Measurements from ENCODE around the gene INPP5D. TPM values are rescaled to one million over a fixed set of nuclear protein-coding genes. Genes with fewer than 3 reads are reported as not detected.

The INPP5D gene
- polyA plus RNA-seq, 1 of the 3 experiments (the other 2 are of a cell fraction), result 1.3 TPM

DNA sequence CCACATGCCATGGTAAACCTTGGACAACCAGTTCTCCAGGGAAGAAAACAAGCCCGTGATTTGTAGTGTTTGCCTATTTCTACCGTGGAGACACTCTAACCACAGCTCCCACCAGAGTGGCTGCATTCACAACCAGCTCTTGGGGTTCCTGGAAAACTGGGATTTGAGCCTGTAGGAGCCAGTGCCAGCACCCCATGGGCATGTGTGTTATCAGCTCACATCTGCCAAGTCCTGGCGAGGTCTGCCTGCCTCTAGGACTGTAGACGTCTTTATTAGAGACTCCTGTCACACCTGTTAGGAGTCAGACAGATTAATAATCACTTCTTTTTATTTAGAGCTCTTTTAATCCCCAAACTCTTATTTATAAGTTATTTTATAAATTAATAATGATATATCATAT is 41.0 kb downstream of the INPP5D start:
- Histone ChIP-seq H3K27ac (ENCODE audit: low read depth in 2 of 2, low read length in 1 of 2) (no peak overlapping the region), H3K79me2 (ENCODE audit: insufficient read depth) (no peaks in the 10 kb centered on the region), H3F3A (replicated peaks; ENCODE audit: insufficient read depth) (no peaks in the 10 kb centered on the region), H3K9me3 (no peaks in the 10 kb centered on the region), H3K9me2 (no peaks in the 10 kb centered on the region), H4K20me1 (ENCODE audit: insufficient read depth) (no peaks in the 10 kb centered on the region), H3K9ac (no peak overlapping the region), H2AFZ (ENCODE audit: low read depth) (no peak overlapping the region), H3K4me3 (ENCODE audit: low read depth in 2 of 2, low read length in 1 of 2) (no peak overlapping the region), H3K27me3 (ENCODE audit: insufficient read depth) (no peaks in the 10 kb centered on the region), H3K36me3 (replicated peaks in 1 of 2; ENCODE audit: control insufficient read depth in 1 of 2, insufficient read depth in 2 of 2, low read length in 1 of 2) (no peaks in the 10 kb centered on the region), H3K4me1 (ENCODE audit: control insufficient read depth in 1 of 2, insufficient read depth in 2 of 2, low read depth in 1 of 2, low read length in 1 of 2) (no peaks in the 10 kb centered on the region), H3K4me2 (no peak overlapping the region)
- POLR2A ChIA-PET, result no interaction called here
- CTCF ChIA-PET, result interaction anchor here (0.6 to 0.7 kb wide), 2 partner anchors 47 to 150 kb away, joined by 3 to 4 read pairs; no protein-coding TSS in a partner anchor
- WGBS (ENCODE audit: low lambda C conversion rate), result 61% methylated on average over 4 of the region's 4 CpGs
- TF ChIP-seq TCF12 (IDR thresholded peaks at IDR 0.05) (no peak), RAD21 (IDR thresholded peaks at IDR 0.05; ENCODE audit: low read length) (no peak)
- no peak for DNase-seq

DNA sequence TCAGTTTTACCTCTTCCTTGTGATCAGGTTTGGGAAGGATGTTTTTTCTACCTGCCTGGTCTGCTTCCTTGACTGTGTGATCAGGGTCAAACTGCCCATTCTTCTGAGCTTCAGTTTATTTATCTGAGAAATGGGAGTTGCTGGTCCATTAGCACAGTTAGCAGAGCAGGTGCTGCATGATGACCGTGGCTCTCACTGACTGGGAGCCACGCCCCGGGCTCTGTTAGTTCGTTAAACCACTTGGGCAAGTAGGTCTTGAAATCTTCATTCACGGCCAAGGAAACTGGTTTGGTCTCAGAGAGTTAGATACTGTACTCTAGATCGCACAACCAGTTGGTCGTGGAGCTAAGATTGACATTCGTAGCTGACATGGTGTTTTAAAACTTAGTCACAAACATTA is 41.7 kb downstream of the INPP5D start:
- no peaks in the 10 kb centered on the region for H3F3A ChIP-seq (replicated peaks; ENCODE audit: insufficient read depth)
- H3K4me2 ChIP-seq, result no peak overlapping the region
- 75% methylated on average over 8 of the region's 8 CpGs for WGBS (ENCODE audit: low lambda C conversion rate)

DNA sequence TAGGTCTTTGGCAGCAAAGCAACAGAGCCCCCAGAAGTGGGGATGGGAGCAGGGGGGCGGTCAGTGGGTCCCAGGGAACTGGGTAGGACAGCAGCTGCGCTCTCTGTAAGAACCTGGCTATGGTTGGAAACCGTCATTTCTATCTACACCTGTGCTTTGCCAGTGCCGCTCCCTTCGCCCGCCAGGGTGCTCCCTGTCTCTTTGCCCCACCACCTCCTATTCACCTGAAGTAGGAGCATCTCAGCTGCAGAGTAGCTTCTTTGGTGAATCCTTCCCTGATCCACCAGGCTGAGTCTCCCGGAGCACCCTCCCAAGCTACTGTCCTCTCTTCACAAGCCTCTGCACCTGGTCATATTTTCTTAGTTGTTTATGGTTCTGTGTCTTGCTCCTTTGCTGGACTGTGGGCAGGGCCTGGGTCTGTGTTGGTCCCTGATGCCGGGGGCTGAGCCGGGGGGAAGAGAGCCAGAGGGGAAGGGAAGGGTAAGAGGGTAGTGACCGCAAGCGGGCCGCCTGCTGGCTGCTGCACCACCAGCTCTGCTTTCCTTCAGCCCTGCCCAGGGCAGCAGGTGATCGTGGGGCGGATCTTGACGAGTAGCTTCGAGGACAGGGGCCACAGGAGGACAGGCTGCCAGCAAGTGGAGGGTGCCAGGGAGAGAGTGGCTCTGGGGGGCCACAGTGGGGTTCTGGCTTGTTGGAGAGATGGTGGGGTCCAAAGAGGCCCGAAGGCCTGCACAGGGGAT is 45.2 kb downstream of the INPP5D start:
- no peak overlapping the region for H3K9ac ChIP-seq
- H3K27me3 ChIP-seq (ENCODE audit: insufficient read depth), result no peaks in the 10 kb centered on the region; the same call in 1 of the 2 replicates
- H3F3A ChIP-seq (replicated peaks; ENCODE audit: insufficient read depth), result no peaks in the 10 kb centered on the region
- no peak overlapping the region for H3K27ac ChIP-seq (ENCODE audit: low read depth in 2 of 2, low read length in 1 of 2)
- ChIA-PET CTCF (no interaction called here), POLR2A (no interaction called here)
- no peaks in the 10 kb centered on the region for H3K36me3 ChIP-seq (replicated peaks in 1 of 2; ENCODE audit: control insufficient read depth in 1 of 2, insufficient read depth in 2 of 2, low read length in 1 of 2)
- H3K79me2 ChIP-seq (ENCODE audit: insufficient read depth), result no peaks in the 10 kb centered on the region
- 62% methylated on average over 16 of the region's 17 CpGs for WGBS (ENCODE audit: low lambda C conversion rate)
- no peak overlapping the region for H2AFZ ChIP-seq (ENCODE audit: low read depth)
- no peaks in the 10 kb centered on the region for H3K9me2 ChIP-seq
- no peaks in the 10 kb centered on the region for H3K4me1 ChIP-seq (ENCODE audit: control insufficient read depth in 1 of 2, insufficient read depth in 2 of 2, low read depth in 1 of 2, low read length in 1 of 2)
- no peaks in the 10 kb centered on the region for H4K20me1 ChIP-seq (ENCODE audit: insufficient read depth)
- no peak for DNase-seq
- H3K4me3 ChIP-seq (ENCODE audit: low read depth in 2 of 2, low read length in 1 of 2), result no peak overlapping the region
- no peaks in the 10 kb centered on the region for H3K9me3 ChIP-seq
- H3K4me2 ChIP-seq, result no peak overlapping the region
- TF ChIP-seq RXRA (IDR thresholded peaks at IDR 0.05; ENCODE audit: borderline replicate concordance, low read depth) (no peak), YY1 (IDR thresholded peaks at IDR 0.05; ENCODE audit: low read depth) (no peak), TAF1 (IDR thresholded peaks at IDR 0.05; ENCODE audit: borderline replicate concordance, low read depth, low read length) (no peak), RCOR1 (IDR thresholded peaks at IDR 0.05; ENCODE audit: low read length) (no peak), NRF1 (IDR thresholded peaks at IDR 0.05; ENCODE audit: low read depth, low read length) (no peak), RFX5 (IDR thresholded peaks at IDR 0.05; ENCODE audit: low read length) (no peak), FOSL2 (IDR thresholded peaks at IDR 0.05; ENCODE audit: borderline replicate concordance, low read depth) (no peak), POLR2AphosphoS5 (IDR thresholded peaks at IDR 0.05; ENCODE audit: low read depth, low read length) (no peak)
- TF ChIP-seq, protein P1, sequence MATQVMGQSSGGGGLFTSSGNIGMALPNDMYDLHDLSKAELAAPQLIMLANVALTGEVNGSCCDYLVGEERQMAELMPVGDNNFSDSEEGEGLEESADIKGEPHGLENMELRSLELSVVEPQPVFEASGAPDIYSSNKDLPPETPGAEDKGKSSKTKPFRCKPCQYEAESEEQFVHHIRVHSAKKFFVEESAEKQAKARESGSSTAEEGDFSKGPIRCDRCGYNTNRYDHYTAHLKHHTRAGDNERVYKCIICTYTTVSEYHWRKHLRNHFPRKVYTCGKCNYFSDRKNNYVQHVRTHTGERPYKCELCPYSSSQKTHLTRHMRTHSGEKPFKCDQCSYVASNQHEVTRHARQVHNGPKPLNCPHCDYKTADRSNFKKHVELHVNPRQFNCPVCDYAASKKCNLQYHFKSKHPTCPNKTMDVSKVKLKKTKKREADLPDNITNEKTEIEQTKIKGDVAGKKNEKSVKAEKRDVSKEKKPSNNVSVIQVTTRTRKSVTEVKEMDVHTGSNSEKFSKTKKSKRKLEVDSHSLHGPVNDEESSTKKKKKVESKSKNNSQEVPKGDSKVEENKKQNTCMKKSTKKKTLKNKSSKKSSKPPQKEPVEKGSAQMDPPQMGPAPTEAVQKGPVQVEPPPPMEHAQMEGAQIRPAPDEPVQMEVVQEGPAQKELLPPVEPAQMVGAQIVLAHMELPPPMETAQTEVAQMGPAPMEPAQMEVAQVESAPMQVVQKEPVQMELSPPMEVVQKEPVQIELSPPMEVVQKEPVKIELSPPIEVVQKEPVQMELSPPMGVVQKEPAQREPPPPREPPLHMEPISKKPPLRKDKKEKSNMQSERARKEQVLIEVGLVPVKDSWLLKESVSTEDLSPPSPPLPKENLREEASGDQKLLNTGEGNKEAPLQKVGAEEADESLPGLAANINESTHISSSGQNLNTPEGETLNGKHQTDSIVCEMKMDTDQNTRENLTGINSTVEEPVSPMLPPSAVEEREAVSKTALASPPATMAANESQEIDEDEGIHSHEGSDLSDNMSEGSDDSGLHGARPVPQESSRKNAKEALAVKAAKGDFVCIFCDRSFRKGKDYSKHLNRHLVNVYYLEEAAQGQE (IDR thresholded peaks at IDR 0.05; ENCODE audit: low read depth, low read length), result no peak
- TF ChIP-seq, protein P2, sequence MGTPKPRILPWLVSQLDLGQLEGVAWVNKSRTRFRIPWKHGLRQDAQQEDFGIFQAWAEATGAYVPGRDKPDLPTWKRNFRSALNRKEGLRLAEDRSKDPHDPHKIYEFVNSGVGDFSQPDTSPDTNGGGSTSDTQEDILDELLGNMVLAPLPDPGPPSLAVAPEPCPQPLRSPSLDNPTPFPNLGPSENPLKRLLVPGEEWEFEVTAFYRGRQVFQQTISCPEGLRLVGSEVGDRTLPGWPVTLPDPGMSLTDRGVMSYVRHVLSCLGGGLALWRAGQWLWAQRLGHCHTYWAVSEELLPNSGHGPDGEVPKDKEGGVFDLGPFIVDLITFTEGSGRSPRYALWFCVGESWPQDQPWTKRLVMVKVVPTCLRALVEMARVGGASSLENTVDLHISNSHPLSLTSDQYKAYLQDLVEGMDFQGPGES (IDR thresholded peaks at IDR 0.05; ENCODE audit: low read depth, low read length), result no peak

More for the DNA sequence above, 41.7 kb downstream of the INPP5D start:
- H3K27me3 ChIP-seq (ENCODE audit: insufficient read depth), result no peaks in the 10 kb centered on the region; the same call in 1 of the 2 replicates
- H3K79me2 ChIP-seq (ENCODE audit: insufficient read depth), result no peaks in the 10 kb centered on the region
- POLR2A ChIA-PET, result no interaction called here
- no peak overlapping the region for H3K4me3 ChIP-seq (ENCODE audit: low read depth in 2 of 2, low read length in 1 of 2)
- no peaks in the 10 kb centered on the region for H3K36me3 ChIP-seq (replicated peaks in 1 of 2; ENCODE audit: control insufficient read depth in 1 of 2, insufficient read depth in 2 of 2, low read length in 1 of 2)
- H3K4me1 ChIP-seq (ENCODE audit: control insufficient read depth in 1 of 2, insufficient read depth in 2 of 2, low read depth in 1 of 2, low read length in 1 of 2), result no peaks in the 10 kb centered on the region
- DNase-seq, result no peak
- no peak overlapping the region for H2AFZ ChIP-seq (ENCODE audit: low read depth)
- TF ChIP-seq SIN3A (IDR thresholded peaks at IDR 0.05; ENCODE audit: borderline replicate concordance, low read depth, low read length) (no peak), GATA2 (CRISPR knock-in tag; IDR thresholded peaks at IDR 0.05) (no peak), RAD21 (IDR thresholded peaks at IDR 0.05; ENCODE audit: low read length) (no peak), TEAD4 (IDR thresholded peaks at IDR 0.05; ENCODE audit: borderline replicate concordance, insufficient read depth) (no peak), ELF1 (IDR thresholded peaks at IDR 0.05) (no peak), JUND (IDR thresholded peaks at IDR 0.05) (no peak), EZH2phosphoT487 (IDR thresholded peaks at IDR 0.05; ENCODE audit: borderline replicate concordance, low read depth) (no peak), SMC3 (IDR thresholded peaks at IDR 0.05; ENCODE audit: low read depth, low read length) (no peak), FOXJ3 (CRISPR knock-in tag; IDR thresholded peaks at IDR 0.05) (no peak), POLR2AphosphoS5 (IDR thresholded peaks at IDR 0.05; ENCODE audit: low read depth, low read length) (no peak), MXI1 (IDR thresholded peaks at IDR 0.05; ENCODE audit: low read depth, low read length) (no peak), NRF1 (IDR thresholded peaks at IDR 0.05; ENCODE audit: low read depth, low read length) (no peak), RXRA (IDR thresholded peaks at IDR 0.05; ENCODE audit: borderline replicate concordance, low read depth) (no peak), GABPA (IDR thresholded peaks at IDR 0.05; ENCODE audit: low read depth) (no peak)
- TF ChIP-seq, protein P3, sequence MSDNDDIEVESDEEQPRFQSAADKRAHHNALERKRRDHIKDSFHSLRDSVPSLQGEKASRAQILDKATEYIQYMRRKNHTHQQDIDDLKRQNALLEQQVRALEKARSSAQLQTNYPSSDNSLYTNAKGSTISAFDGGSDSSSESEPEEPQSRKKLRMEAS (IDR thresholded peaks at IDR 0.05; ENCODE audit: low read depth), result no peak
- H3K27ac ChIP-seq (ENCODE audit: low read depth in 2 of 2, low read length in 1 of 2), result no peak overlapping the region
- no peaks in the 10 kb centered on the region for H3K9me3 ChIP-seq
- no peak overlapping the region for H3K9ac ChIP-seq
- H4K20me1 ChIP-seq (ENCODE audit: insufficient read depth), result no peaks in the 10 kb centered on the region
- CTCF ChIA-PET, result interaction anchor here (0.6 kb wide), 1 partner anchor 149 kb away, joined by 3 read pairs; no protein-coding TSS in a partner anchor
- no peaks in the 10 kb centered on the region for H3K9me2 ChIP-seq
